ENCODE data around the gene MX2. TPM values are rescaled to one million over a fixed set of nuclear protein-coding genes. Genes with fewer than 3 reads are reported as not detected.

MX2 gene
- total and polyA plus RNA-seq, 12 donors: 0.44 to 31.3 (median 4.8) TPM

DNA sequence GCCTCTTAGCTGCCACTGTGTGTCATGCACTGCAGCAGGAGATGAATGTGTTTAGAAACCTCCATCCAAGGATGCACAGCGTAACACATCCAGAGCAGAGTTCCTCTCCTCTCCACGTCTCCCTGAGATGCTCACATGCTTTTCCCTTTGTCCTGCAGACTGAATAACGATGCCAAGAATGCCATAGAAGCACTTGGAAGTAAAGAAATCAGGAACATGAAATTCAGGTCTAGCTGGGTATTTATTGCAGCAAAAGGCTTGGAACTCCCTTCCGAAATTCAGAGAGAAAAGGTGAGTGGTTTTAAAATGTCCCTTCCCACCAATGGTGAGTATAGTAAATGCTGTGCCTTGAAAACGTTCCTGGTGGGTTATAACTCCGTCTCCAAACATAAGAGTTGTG, 13.4 kb upstream of the MX2 start:
- H3K27ac ChIP-seq: no peak overlapping the region
- TF ChIP-seq, protein P1, sequence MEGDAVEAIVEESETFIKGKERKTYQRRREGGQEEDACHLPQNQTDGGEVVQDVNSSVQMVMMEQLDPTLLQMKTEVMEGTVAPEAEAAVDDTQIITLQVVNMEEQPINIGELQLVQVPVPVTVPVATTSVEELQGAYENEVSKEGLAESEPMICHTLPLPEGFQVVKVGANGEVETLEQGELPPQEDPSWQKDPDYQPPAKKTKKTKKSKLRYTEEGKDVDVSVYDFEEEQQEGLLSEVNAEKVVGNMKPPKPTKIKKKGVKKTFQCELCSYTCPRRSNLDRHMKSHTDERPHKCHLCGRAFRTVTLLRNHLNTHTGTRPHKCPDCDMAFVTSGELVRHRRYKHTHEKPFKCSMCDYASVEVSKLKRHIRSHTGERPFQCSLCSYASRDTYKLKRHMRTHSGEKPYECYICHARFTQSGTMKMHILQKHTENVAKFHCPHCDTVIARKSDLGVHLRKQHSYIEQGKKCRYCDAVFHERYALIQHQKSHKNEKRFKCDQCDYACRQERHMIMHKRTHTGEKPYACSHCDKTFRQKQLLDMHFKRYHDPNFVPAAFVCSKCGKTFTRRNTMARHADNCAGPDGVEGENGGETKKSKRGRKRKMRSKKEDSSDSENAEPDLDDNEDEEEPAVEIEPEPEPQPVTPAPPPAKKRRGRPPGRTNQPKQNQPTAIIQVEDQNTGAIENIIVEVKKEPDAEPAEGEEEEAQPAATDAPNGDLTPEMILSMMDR (IDR thresholded peaks at IDR 0.05): no peak
- no peak for TF ChIP-seq POLR2A (IDR thresholded peaks at IDR 0.05)
- WGBS, 4 donors: 52 to 61% (median 54%) methylated on average over 6 of the region's 6 CpGs
- no peak overlapping the region for H3K4me3 ChIP-seq
- H3K36me3 ChIP-seq (replicated peaks in 1 of 2): no peaks in the 10 kb centered on the region
- H3K9me3 ChIP-seq (replicated peaks in 1 of 3): no peaks in the 10 kb centered on the region
- H3K4me1 ChIP-seq (replicated peaks in 1 of 2): no peaks in the 10 kb centered on the region
- H3K27me3 ChIP-seq: peaks cover 4% of the 10 kb centered on the region
- intact Hi-C loops (cut with DNase I): no loop called here
- no peak for DNase-seq

DNA sequence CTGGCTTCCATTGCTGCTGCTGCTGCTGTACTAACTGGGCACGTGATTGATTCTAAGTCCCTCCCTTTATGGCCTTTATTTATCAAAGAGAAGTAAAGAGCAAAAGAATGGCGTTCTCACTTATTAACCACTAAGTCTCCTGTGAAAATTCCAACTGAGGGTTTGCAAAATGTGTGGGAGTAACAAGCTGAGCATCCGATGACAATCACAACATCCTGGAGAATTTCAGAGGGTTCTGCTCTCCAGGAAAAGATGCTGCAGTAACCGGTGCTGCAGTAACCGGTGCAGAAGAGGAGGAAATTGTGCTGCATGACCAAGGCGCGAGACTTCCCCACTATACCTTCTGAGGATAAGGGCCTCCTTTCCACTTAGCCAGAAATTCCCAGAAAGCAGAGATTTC, 12.7 kb upstream of the MX2 start:
- Histone ChIP-seq H3K36me3 (replicated peaks in 1 of 2) (no peaks in the 10 kb centered on the region), H3K4me3 (no peak overlapping the region), H3K4me1 (replicated peaks in 1 of 2) (no peaks in the 10 kb centered on the region), H3K27me3 (peaks cover 4% of the 10 kb centered on the region), H3K27ac (no peak overlapping the region), H3K9me3 (replicated peaks in 1 of 3) (no peaks in the 10 kb centered on the region)
- intact Hi-C loops (cut with DNase I): no loop called here
- WGBS, 4 donors: 60 to 73% (median 68%) methylated on average over 7 of the region's 7 CpGs
- TF ChIP-seq, protein P1 (IDR thresholded peaks at IDR 0.05): no peak
- no peak for TF ChIP-seq POLR2A (IDR thresholded peaks at IDR 0.05)
- no peak for DNase-seq

DNA sequence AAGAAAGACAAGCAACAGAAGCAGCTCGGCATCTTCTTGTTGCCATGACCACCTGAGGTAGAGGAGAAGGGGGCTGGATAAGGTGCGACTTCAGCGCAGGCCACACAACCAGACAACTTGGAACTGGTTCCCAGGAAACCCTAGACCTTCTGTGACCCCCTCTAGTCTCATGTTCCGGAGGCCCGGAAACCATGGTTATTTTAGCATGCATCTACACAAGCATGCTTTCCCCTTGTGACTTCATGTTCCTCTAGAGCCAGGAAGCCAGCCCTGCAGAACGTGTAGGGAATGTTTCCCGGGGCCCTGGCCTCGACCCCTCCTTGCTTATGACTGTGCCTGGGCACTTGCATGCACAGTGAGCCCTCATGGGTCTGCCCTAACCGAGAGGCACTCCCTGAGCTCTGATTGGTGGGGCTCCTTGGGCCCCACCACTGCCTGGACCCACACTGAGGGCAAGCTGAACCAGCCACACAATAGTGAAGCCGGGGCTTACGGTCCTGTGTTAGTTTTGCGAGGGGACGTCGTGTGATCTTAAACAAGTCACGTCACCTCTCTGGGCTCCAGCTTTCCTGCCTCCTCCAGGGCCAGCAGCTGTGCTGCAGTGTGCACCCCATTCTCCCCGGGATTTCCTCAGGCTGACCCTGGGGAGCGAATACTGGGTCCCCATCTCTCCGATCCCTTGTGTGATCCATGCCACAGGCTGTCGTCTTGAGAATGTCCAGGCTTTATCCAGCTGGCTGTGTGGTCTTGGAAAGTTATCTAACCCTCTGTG, 12.0 kb upstream of the MX2 start:
- H3K27ac ChIP-seq: no peak overlapping the region
- no peaks in the 10 kb centered on the region for H3K4me1 ChIP-seq (replicated peaks in 1 of 2)
- intact Hi-C loops (cut with DNase I): no loop called here
- no peaks in the 10 kb centered on the region for H3K36me3 ChIP-seq (replicated peaks in 1 of 2)
- WGBS, 4 donors: 72 to 83% (median 77%) methylated on average over 12 to 19 of the region's 19 CpGs
- no peaks in the 10 kb centered on the region for H3K9me3 ChIP-seq (replicated peaks in 1 of 3)
- no peak for DNase-seq
- TF ChIP-seq, protein P1 (IDR thresholded peaks at IDR 0.05): no peak
- TF ChIP-seq POLR2A (IDR thresholded peaks at IDR 0.05): no peak
- no peak overlapping the region for H3K4me3 ChIP-seq
- H3K27me3 ChIP-seq: peaks cover 4% of the 10 kb centered on the region

DNA sequence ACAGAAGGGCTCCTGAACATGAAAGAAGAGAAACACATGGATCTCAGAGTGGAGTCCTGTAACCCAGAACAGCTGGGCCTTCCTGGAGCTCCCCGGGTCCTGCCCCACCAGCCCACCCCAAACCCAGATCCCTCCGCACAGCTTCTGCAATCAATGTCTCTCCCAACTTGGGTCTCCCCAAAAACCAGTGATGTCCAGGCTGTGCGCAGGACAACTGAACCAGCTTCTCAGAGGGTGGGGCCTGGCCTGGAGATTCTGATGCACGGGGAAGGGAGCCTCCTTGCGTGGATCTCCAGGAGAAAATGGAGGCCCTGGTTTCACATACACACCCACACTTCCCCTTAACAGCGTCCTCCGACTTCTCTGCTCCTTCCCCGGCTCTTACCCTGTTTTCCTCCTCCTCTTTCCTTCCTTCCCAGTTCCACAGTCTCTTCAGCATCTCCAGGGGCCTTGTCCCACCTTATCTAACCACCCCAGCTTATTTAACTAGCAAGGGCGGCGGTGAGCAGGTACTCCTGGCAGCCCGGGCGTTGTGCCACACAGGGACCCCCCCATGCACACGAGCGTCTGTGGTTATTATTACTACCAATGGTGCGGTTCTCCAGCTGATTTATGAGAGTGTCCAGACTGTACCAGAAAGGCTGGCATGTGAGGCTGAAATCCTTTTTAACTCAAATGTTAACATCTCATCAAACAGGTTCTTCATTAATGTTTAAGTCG, 11.2 kb upstream of the MX2 start:
- WGBS, 4 donors: 83 to 88% (median 86%) methylated on average over 16 of the region's 16 CpGs
- intact Hi-C loops (cut with DNase I): no loop called here
- no peak overlapping the region for H3K27ac ChIP-seq
- H3K9me3 ChIP-seq (replicated peaks in 1 of 3): no peaks in the 10 kb centered on the region
- no peaks in the 10 kb centered on the region for H3K4me1 ChIP-seq (replicated peaks in 1 of 2)
- peaks cover 4% of the 10 kb centered on the region for H3K27me3 ChIP-seq
- no peaks in the 10 kb centered on the region for H3K36me3 ChIP-seq (replicated peaks in 1 of 2)
- no peak for DNase-seq
- TF ChIP-seq, protein P1 (IDR thresholded peaks at IDR 0.05): no peak
- no peak for TF ChIP-seq POLR2A (IDR thresholded peaks at IDR 0.05)
- no peak overlapping the region for H3K4me3 ChIP-seq

Data from adrenal gland (tissue), 12 donors.